NAMALWA (cell line): ENCODE results near the gene CDC42BPB.
A peak's percentile ranks its signal among the peaks of the same experiment; 100 is the strongest.

Experiments
- DNase-seq: peaks from one replicate; pipeline ENCODE4 v3.0.0-alpha.2; 2015; ENCODE audit warnings: low spot score

The CDC42BPB gene

DNA sequence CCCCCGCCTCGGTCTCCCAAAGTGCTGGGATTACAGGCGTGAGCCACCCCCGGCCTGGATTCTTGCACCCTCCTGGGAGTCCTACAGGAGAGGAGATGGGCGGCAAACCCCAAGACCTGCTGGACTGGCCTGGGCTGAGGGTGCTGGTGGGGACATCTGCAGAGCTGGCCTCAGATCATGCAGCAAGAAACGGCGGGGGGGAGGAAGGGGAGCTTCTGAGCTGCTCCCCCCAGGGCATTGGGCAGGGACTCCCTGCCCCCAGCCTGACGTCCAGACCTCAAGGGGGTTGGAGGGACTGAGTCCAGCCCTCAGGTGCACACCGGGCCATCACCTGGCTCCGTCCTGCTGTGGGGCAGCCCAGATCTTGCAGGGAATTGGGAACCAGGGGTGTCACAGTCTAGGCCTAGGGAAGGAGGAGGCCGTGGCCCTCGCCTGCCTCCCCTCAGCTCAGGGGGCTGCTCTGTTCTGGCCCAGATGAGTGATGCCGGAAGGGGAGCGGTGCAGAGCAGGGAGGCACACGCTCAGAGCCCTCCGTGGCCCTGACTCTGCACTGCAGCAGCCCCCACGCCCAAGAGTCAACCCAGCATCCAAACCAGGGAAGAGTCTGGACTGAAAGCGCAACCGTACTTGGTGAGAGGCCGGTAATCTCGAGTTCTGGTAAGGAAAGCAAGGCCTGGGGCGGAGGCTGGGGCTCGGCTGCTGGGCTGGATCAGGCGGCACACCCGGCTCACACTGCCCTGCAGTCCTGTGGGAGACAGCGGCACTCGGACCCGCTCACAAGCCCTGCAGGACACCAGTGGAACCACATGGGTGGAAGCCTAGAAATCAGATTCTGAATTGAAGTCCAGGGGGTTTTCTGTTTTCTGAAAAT, 143.8 kb downstream of the CDC42BPB start:
- DNase-seq: no peak

- DNase-seq: no peak
Measured at GRCh38 chr14:102911991-102912761, 145.2 kb downstream of the CDC42BPB start.

GRCh38 chr14:102911541-102911951, 145.8 kb downstream of the CDC42BPB start:
- no peak for DNase-seq

DNA sequence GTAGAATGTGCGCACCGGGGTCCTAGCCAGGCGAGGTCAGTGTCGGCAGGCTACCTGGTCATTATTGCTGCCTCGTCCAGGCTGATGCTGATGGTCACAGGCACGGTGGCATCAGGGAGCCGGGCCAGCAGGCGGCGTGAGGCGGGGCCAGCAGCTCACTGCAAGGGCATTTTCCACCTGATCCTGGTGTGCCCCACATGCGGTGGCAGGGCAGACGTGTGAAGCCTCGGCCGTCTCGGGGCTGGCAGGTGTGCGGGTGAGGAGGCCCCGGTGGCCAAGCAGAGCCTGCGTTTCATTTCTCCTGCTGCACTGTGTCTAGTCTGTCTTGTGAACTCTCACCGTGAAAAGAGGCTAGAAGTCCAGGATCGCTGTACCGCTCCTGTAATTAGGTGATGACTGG, 146.9 kb downstream of the CDC42BPB start:
- no peak for DNase-seq

DNA sequence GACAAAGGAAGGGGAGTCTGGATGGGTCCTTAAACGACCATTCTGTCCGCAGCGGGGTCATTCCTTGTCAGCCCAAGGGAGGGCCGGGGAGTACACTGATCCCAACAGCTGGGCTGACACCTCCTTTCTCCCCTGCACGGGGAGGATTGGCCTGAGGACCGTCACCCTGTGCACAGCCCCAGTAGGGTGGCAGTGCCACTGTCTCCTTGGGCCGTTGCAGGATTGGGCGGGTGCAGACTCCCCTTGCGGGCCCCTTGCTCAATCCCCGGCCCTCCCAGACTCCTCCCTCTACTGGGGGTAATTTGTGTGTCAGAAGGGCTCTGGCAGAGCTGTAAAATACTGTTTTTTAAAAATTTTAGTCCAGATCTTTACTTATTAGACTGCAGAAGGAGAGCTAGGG, 147.4 kb downstream of the CDC42BPB start:
- DNase-seq: no peak

DNA sequence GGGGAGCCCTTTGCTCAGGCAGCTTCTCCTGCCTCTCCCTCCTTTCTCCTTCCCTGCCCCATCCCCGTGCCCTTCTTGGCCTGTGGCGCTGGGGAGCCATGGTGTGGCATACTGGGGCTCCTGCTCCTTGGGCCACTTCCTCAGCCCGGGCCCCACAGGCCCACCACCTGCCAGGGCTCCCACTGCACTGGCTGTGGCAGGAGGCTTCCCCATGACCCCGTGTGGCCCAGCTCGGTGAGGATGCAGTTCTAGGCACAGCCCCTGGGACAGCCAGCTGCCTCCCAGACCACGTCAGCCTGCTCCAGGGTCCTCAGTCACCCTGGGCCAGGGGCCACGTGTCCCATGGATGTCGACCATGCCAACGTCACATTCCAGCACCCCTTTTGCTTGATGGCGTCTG, 147.9 kb downstream of the CDC42BPB start:
- no peak for DNase-seq

DNA sequence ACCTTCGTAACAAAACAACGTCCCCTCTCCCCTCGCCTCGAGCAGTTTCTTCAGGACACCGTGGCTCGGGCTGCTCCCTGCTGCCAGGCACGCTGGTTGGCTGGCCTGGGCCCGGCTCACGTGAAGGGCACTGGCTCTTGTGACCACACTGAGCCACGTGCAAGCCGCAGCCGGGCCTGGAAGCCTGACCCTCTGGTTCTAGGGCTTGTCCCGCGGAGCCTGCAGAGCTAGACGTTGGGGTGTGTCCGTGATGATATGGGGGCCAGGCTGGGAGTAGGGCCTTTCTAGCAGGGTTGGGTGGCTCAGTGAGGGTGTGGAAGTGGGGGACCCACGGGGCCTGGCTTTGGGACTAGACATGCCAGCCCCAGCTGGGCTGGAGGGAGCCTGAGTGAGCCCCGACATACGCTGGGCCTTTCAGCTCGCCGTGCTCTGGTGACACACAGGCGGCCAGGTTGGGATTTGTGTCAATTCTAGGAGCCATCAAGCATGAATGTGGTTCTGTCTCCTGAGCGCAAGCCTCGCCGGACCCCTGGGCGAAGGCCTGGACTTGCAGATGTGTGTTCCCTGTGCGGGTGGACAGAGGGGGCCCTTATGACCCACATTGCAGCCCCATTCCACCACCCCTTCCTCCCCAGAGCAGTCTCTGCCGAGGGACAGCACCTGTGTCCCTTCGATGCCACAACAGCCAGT, 148.4 kb downstream of the CDC42BPB start:
- no peak for DNase-seq

DNA sequence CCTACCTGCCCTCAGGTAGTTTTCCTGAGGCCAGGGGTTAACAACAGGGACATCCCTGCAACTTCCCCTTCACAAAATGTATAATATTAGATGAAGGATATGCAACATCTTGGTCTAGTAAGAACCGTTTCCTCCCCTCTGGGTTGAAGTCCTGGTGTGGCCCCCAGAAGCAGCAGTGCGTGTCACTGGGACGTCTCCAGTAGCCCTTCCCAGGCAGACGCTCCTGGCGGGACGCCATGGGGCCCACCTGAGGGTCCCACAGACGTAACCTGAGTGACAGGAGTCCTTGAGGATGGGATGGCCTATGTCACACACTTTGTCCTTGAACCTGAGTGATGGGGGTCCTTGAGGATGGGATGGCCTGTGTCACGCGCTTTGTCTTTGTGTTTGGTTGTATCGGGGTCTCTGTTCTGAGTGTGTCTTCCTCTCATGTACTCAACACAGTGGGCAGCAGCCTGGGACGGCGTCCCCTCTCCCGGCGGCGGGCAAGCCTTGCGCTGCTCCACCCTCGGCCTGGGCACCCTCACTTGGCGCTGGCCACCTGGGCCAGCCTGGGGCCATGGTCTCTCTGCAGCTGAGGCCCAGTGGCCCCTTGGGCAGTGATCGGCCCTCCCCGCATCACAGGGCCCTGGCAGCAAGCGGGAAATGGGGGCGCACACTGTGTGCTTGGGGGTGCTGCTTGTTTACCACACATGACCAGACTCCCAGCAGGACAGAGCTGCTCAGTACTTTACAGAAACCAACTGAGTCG, 149.2 kb downstream of the CDC42BPB start:
- no peak for DNase-seq

DNA sequence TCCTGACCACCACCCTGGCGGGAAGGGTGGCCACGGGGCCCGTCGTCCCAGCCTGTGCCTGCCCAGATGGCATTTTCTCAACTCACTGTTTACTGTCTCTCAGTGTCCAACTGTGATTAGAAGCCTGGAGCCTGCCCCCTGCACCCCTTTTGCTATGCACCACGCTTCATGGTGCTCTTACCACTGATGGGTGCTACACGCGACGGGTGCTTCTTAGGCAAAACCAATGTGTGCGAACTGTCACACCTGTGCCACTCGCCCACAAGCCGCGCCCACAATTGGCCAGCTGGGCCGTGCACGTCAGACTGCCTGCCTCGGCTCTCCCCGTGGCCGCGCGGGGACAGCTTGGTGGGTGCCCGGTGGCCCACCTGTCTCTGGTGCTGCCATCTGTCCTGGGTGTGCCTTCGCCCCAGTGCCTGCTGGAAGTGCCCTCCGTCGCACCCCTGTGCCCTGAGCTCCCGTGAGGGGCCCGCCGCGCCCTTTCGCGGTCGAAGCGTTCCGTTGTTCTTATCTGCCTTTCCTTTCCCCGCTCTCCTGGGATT, 150.0 kb downstream of the CDC42BPB start:
- no peak for DNase-seq

GRCh38 chr14:102906616-102907302, 150.6 kb downstream of the CDC42BPB start:
- DNase-seq: no peak

GRCh38 chr14:102905116-102906108, 151.9 kb downstream of the CDC42BPB start:
- no peak for DNase-seq

GRCh38 chr14:102903889-102904512, 153.3 kb downstream of the CDC42BPB start:
- no peak for DNase-seq

DNA sequence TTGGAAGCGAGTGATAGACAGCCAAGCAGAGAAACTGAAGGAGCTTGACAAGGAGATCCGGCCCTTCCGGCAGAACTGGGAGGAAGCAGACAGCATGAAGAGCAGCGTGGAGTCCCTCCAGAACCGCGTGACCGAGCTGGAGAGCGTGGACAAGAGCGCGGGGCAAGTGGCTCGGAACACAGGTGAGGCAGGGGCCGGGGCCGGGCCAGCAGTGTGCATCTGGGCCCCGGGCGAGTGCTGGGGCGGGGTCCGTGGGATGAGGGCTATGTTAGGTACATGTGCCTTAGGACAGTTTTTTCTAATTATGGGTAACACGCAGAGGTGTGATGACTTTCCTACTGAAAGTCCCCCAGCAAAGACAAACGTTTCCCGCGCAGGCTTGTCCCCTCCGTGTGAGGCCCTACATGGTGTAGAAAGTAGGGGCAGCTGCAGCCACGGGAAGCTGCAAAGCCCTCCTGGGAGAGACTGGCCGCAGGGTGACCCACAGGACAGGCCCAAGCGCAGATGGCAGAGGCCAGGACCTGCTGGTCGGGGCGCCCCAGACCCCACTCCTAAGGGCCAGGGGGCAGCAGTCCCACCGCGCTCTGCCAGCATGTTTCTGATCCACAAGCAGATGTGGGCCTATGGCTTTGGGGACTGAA, 154.0 kb downstream of the CDC42BPB start:
- DNase-seq: no peak

GRCh38 chr14:102902523-102903247, 154.7 kb downstream of the CDC42BPB start:
- DNase-seq: no peak

DNA sequence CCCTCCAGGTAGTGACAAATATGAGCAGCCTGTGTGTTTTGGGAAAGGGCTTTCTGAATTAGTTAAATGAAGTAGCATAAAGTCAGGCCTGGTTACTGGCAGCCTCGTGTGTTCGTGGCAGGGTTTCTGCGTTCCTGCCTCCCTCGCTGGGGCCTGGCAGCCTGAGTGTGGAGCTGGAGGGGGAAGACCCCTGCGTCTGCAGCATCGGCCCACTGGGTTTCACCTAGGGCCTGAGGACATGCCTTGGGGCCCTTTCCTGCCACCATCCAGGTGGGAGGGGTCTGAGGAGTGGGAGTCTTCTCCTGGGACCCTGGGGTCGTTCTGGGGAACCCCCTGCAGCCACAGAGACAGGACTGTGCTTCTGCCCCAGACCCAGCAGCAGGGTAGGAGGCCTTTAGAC, 155.3 kb downstream of the CDC42BPB start:
- no peak for DNase-seq

- peak; percentile 83 for DNase-seq
Measured at GRCh38 chr14:102901633-102902032, 155.7 kb downstream of the CDC42BPB start.

DNA sequence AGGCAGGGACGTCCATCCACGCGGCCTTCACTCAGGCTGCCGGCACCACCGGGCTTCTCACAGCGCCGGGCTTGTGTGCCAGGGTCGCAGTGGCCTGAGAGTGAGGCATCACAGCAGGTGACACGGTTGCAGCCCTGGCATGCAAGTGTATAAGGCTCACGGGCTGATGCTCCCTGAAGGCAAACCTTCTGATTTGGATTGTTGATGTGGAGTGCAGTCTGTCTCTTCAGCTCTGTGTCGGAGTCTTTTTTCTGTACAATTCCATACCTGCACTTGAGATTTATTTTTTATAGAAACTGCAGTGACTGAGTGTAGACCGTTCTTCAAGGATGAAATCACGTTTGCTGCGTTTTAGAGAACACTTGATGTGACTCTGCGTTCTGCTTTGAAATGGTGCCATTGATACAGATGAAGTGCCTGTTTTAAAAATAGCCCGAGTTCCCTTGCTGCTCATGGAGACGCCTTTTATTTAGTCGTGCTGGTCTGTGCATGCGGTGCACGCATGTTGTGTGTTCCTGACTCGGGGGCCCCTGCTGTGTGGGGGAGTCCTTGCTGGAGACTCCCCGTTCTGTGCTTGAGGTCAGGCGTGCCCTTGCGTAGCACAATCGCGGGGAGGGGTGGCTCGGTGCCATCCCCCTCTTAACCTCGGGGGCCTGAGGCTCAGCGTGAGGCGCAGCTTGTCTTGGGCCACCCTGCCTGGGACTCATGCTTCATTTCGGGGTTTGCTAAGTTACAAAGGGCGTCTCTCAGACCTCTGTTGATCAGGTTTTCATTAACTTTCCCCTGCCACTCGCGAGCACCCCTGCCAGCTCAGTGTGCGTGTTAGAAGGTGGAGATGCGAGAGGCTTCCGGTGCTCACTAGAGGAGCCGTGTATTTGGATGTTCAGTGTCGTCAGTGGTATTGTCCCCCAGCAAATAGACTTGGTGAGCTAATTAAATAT, 156.4 kb downstream of the CDC42BPB start:
- peak; percentile 61 for DNase-seq
